ENCODE data around the gene KCNK7.

The KCNK7 gene

DNA sequence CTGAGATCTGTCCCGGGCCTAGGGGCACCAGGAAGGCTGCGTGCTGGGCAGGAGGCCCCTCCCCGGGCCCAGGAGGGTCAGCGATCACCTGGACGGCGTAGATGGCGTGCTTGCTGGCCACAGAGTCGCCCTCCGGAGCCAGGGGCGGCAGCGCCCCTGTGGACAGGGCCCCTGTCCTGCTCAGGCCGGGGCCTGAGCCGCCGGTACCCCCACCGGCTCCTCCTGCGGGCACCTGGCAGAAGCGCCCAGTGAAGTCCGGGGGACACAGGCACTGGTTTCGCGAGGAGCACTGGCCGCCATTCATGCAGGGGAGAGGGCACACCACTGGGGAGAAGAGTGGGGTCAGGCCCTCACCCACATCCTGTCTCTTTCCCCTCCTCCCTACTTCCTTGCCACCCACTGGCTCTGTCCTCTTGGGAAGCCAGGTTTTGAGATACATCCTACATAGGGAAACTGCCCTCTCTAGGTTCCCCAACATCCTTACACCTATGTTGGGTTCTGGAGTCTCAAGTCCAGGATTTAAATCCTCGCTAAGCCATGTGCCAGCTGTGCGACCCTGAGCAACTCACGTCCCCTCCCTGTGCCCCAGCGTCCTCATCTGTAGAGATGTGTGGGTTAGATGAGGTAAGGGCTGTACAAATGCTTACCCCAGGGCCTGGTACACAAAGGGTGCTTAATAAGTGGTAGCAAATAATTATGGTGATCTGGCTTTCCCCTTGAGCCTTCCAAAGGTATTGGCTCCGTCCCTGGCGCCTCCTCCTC, 41.4 kb downstream of the KCNK7 start:
- no peak for DNase-seq

DNA sequence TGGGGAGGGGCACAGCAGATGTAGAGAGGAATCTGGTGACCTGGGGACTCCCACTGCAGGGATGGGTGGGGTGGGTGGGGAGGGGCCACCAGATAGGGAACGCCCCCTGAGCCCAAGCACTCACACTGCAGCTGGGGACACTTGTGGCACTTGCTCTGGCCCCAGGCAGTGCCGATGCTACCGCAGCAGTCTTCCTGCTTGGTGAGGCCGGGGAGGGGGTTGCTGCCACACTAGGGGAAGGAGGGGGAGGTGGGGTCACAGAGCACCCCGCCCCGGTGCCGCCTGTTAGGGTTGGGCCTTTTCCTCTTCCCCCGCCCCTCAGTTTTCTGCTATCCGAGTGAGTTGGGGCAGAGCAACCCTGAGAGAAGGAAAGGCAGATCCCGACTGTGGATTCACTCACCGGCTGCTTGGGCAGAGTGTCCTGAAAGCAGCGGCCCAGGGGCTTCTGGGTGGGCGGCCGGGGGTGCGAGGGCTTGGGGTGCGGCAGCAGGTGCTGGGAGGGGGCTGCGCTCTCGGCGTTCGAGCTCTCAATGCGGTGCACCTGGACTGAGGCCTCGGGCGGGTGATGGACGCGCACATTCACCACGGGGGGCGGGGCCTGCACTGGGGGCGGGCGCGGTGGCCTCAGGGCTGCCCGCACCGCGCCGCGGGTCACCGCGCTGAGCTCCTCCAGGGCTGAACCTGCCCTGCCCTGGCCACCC, 42.1 kb downstream of the KCNK7 start:
- peak in 2 of 4 experiments; percentile 43 to 51 for DNase-seq

DNA sequence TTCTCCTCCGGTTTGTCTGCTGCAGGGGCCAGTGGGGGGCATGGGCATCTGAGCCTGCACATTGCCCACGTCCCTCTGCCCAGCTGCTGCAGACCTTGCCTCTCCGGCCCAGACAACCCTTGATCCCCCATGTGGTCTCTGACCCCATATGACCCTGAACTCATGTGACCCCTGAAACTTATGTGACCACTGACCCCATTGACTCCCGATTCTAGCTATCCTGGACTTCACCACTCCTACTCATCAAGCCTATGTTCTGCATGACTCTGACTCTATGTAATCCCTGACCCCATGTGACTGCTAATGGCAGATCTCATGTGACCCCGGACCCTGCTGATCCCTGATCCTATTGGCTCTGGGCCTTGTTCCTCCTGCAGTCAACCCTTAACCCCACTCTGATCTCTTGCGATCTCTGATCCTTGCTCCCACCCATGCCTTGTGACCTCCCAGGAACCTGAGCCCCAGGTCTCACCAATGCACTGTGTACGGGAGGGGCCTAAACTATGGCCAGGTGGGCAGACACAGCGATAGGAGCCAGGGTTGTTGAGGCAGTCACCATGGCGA, 43.1 kb downstream of the KCNK7 start:
- DNase-seq, result no peak

DNA sequence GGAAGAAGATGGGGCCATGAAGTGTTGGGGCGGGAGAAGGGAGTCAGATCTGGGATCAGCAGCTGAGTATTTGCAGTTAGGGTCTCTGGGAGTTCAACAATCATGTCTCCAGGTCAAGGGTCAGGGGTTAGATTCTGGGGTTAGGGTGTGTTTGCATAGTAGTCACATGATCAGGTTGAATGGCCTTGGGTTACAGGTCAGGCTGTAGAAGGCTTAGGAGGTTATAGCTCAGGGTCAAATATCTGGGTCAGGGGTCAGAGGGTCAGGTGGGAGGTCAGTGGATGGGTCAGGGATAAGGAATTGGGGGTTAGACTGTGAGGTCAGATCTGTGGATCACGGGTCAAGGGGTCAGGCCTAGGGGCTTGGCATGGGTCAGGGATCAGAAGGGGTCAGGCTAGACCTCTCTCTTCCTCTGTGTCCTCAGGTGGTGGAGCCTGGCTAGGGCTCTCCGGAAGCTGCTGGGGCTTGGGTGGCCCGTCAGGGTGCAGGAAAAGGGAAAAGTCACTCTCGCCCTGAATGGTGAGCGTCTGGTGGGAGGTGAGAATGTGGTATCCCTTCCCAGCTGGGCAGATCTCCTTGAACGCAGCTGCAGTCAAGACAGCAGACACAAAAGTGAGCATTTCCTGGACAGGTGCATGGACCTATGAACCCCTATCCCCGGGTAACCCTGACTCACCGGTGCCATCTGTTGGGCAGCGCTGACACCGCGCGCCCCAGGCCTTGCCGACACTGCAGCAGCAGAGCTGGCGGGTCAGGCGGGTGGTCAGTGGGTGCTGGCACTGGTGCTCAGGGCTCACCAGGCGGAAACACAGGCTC, 43.8 kb downstream of the KCNK7 start:
- peak in 3 of 4 experiments; percentile 28 to 41 (median 35) for DNase-seq

DNA sequence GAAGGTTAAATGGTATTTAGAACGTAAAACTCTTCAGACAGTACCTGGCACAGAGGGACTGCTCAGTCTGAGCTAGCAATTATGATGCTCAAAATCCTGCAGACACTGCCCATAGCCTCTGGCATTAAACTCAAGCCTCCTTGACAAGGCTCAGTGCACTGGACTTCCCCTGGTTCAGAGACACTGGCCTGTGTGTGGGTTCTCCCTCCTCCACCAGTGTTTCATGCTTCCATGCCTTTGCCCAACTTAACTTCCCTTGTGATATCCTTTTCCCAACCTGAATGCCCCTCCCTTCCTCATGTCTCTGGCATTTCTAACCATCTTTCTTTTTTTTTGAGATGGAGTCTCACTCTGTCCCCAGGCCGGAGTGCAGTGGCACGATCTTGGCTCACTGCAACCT, 46.5 kb downstream of the KCNK7 start:
- no peak for DNase-seq

DNA sequence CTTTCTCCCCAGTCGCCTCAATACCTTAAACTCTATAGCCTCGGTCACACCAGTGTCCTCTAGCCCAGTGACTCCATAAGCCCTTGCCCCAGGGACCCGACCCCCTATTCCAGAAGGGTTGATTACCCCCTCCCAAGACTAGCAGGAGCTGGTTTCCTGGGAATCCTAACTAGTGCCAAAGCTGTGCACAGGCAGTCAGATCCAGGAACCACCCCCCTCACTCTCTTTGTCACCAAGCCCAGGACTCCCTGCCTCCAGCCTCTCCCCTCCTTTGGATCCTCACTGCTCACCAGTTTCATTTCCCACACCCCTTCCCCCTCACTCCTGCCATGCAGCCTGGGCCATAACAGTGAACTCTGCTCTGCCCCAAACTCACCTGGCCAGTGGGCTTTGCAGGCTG, 47.2 kb downstream of the KCNK7 start:
- no peak for DNase-seq

DNA sequence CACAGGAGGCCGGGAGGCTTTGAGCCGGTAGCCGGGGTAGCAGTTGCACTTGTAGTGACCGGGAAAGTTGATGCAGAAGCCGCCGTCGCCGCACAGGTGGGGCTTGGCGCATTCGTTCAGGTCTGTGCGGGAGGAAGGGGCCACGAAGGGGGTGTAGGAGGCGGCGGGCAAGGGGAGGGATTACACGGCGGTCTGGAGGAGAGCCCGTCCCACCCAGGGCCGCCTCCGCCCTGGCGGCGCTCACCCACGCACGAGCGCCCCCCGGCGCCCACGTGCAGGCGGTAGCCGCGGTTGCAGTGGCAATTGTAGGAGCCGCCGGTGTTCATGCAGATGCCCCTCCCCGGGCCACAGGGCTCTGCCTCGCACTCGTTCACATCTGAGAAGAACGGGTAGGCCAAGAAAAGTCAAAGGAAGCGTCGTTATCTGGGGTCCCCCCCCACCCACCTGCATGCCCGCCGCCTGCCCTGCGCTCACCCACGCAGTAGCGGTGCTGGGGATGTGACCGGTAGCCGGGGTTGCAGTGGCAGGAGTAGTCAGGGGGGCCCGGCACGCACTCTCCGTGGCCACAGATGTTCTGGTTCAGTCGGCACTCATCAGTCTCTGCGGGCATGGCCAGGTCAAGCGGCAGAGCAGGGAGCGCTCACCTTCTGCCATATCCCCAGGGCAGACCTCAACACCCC, 48.0 kb downstream of the KCNK7 start:
- DNase-seq, result no peak

DNA sequence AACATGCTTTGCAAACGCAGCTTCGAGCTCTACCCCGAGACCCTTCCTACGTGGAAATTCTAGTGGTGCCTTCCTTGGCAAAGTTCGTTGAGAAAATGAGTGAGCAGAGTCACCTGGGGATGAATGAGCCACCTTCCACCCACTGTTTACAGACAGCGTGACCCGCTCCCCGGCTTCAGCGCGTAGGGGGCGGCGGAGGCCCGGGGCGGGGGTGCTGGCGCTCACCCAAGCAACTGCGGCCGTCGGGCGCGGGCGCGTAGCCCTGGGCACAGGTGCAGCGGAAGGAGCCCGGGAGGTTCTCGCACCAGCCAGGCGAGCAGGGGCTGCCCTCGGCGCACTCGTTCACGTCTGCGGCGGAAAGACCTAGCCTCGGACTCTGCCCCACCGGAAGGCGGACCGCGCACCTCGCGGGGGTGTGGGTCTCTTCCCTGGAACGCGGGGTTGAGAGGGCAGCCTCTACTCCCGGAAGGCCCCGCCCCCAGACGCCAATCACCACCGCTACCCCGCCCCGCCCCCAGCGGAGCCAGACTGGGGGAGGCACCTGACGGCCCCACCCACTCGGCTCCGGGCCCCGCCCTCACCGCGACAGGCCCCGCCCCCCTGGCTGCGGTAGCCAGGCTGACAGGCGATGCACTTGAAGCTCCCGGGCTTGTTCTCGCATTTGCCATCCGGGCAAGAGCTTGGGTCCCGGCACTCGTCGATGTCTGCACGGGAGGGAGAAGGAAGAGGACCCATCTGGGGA, 49.2 kb downstream of the KCNK7 start:
- peak; percentile 93 to 98 (median 96) for DNase-seq

DNA sequence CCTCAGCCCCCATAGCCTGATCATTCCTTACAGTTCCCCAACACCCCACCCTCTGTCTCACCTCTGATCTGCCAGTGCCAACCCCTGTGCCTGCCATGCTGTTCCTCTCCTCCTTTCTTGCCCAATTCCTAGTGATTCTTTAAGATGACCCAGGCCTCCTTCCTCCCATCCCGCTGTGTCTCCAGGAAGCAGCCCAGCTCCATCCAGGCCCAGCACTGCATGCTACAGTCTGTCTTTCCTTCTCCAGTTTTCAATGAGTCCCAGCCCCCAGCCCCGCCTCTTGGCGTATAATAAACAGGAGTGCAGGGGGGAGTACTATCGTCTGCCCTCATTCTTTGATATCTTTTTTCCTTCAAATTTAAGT, 49.8 kb downstream of the KCNK7 start:
- DNase-seq, result no peak
